Adrenal gland (tissue), 12 donors: ENCODE data around the gene GRID1. TPM values are rescaled to one million over a fixed set of nuclear protein-coding genes. Genes with fewer than 3 reads are reported as not detected.
"Not testable (repeated sequence)": the region's sequence is repeated elsewhere in the genome, so short reads cannot be mapped to it uniquely, and the experiment has no call there.

ENCODE experiments used
- DNase-seq, 7 donors: peaks; one replicate each; pipeline ENCODE4 v3.0.0-alpha.2; 2019 to 2020
- H3K27ac ChIP-seq, 5 donors: fragments of 200-600 bp; sonication (generic) in 4 of 5; 1 replicate in 3 of 5; 2 replicates in 2 of 5; pipeline versions ENCODE4 v1.5.1 to v1.8.0; 2016 to 2020; ENCODE audit warnings: mild to moderate bottlenecking in 1 of 5
- H3K27me3 ChIP-seq: fragments of 200-600 bp; 2 replicates; pipeline ENCODE4 v1.8.0; 2021
- H3K36me3 ChIP-seq, 2 donors: fragments of 200-600 bp; replicated peaks in 1 of 2; 1 replicate in 1 of 2; 2 replicates in 1 of 2; pipeline versions ENCODE4 v1.5.1 to v1.8.0; 2018 to 2022
- H3K4me1 ChIP-seq, 2 donors: fragments of 200-600 bp; replicated peaks in 1 of 2; 1 replicate in 1 of 2; 2 replicates in 1 of 2; pipeline versions ENCODE4 v1.5.1 to v1.8.0; 2018 to 2021
- H3K4me3 ChIP-seq, 4 donors: fragments of 200-600 bp; sonication (generic) in 3 of 4; one replicate each; pipeline ENCODE4 v1.5.1; 2016 to 2018
- H3K9me3 ChIP-seq, 3 donors: fragments of 200-600 bp; sonication (generic) in 1 of 3; replicated peaks in 1 of 3; 1 replicate in 2 of 3; 2 replicates in 1 of 3; pipeline versions ENCODE4 v1.5.1 to v1.8.0; 2016 to 2021
- CTCF ChIP-seq, 6 experiments: fragments of 450-650 bp in 4 of 6; fragments of 200-600 bp in 2 of 6; sonication (generic) in 1 of 6; IDR thresholded peaks; 1 replicate in 5 of 6; 2 replicates in 1 of 6; pipeline versions ENCODE4 v1.5.1 to v1.8.0; 2016 to 2021; ENCODE audit warnings: antibody characterized with exemption in 6 of 6, mild to moderate bottlenecking in 2 of 6, moderate library complexity in 1 of 6
- POLR2A ChIP-seq, 2 donors: fragments of 450-650 bp; IDR thresholded peaks; one replicate each; pipeline ENCODE4 v1.6.1; 2017; ENCODE audit warnings: antibody characterized with exemption in 2 of 2, mild to moderate bottlenecking in 2 of 2, moderate library complexity in 1 of 2
- WGBS, 4 donors: extraction: QIAGEN DNeasy Blood & Tissue Kit in 2 of 4; methylation state at CpG; one replicate each; pipeline versions ENCODE4 v1.1.5 to v1.1.7; 2013 to 2017; 5-methylcytosine and 5-hydroxymethylcytosine counted together
- intact Hi-C, 2 donors: fragments of 100-400 bp; cut with DNase I; formaldehyde crosslinking; loops; one replicate each; pipeline versions ENCODE4 v1.14.1 to v1.15.0; 2022 to 2023
- polyA plus RNA-seq, 3 donors: library from polyadenylated mRNA; stranded (reverse); fragments of 200-250 nt in 2 of 3; fragments of 350-450 nt in 1 of 3; fragmentation: Illumina TruSeq in 1 of 3; extraction: RNeasy Lipid Tissue Mini Kit (QIAGEN cat#74804) in 1 of 3; gene quantifications; one replicate each; pipeline ENCODE4 v1.2.3, GENCODE V29; 2013 to 2014
- total RNA-seq, 9 donors: library from RNA; depleted of rRNA in 4 of 9; stranded (reverse); fragments of >200 nt in 4 of 9; fragments of 120-200 nt in 1 of 9; fragmentation: NEBNext Ultra II Directional in 1 of 9; extraction: Animal tissue kit (Norgen Biotek cat#: 25700) in 1 of 9; gene quantifications; one replicate each; pipeline versions ENCODE4 v1.1.0 to v1.2.4, GENCODE V29; 2013 to 2023
- donor health status: healthy with polysubstance abuse.
- donor health status: Bipolar disorder and iron deficiency.
- donor health status: DM: yes; HTN: yes; CAD: no.
- donor health status: DM: no; HTN: no; CAD: no.
- donor health status: DM: no; HTN: no; CAD: no.
- donor health status: DM: yes; HTN: yes; CAD: no.

The GRID1 gene
- total and polyA plus RNA-seq, 12 donors = 2.2 to 8.0 (median 4.1) TPM

GRCh38 chr10:86391236-86391840, 24.7 kb upstream of the GRID1 start:
- TF ChIP-seq POLR2A (IDR thresholded peaks at IDR 0.05) (no peak), CTCF (IDR thresholded peaks at IDR 0.05) (no peak)
- no peak overlapping the region for H3K4me3 ChIP-seq
- peaks cover 14% of the 10 kb centered on the region for H3K27me3 ChIP-seq
- 73 to 87% (median 79%) methylated on average over 8 of the region's 8 CpGs for WGBS, 4 donors
- DNase-seq = peak in 1 of 7 donors; percentile 43
- H3K36me3 ChIP-seq = no peaks in the 10 kb centered on the region
- peaks cover 3 to 11% of the 10 kb centered on the region in 2 donors for H3K4me1 ChIP-seq
- no peaks in the 10 kb centered on the region for H3K9me3 ChIP-seq
- H3K27ac ChIP-seq = no peak overlapping the region
- intact Hi-C loops = no loop called here

DNA sequence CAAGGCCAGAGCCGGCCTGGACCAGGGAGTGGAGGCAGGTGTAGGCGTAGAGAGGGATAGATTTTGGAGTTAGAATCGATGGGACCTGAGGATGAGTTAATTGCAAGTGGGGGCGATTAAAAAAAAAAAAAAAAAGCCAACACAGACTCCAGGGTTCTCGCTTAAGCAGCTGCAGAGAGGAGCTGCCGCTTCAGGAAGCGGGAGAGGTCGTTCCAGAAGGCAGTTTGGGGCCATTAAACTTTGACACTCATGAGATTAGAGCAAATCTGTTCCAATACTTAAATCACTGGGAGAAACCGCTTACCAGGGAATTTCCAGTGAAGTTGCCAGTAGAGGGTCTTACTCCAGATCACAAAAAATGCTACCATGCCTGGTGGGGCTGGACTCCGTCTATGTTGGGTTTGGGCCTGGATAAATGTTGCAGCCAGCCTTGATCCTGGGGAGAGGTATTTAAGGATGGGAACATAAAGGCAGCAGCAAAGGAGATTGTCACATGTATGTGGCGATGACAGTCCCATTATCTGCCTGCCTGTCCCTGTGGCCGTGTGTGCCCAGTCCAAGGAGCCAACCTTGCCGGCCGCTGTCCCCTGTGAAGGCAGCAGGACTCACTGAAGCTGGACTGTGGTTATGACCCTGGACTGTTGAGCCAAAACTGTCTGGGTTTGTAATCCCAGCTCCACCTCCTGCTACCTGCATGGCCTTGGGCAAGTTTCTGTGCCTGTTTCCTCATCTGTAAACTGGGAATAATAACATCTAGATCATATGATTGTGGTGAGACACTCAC, 23.9 kb upstream of the GRID1 start:
- peaks cover 14% of the 10 kb centered on the region for H3K27me3 ChIP-seq
- DNase-seq = peak in 1 of 7 donors; percentile 38
- TF ChIP-seq POLR2A (IDR thresholded peaks at IDR 0.05) = no peak
- TF ChIP-seq CTCF (IDR thresholded peaks at IDR 0.05) = no peak
- H3K9me3 ChIP-seq = no peaks in the 10 kb centered on the region
- intact Hi-C loops = no loop called here
- H3K4me3 ChIP-seq = no peak overlapping the region
- 77 to 89% (median 87%) methylated on average over 12 to 14 of the region's 14 CpGs for WGBS, 4 donors
- peaks cover 3 to 11% of the 10 kb centered on the region in 2 donors for H3K4me1 ChIP-seq
- H3K36me3 ChIP-seq = no peaks in the 10 kb centered on the region
- no peak overlapping the region for H3K27ac ChIP-seq

GRCh38 chr10:86389441-86390193, 23.0 kb upstream of the GRID1 start:
- Histone ChIP-seq H3K27ac (no peak overlapping the region), H3K36me3 (no peaks in the 10 kb centered on the region), H3K4me1 (peaks cover 3 to 11% of the 10 kb centered on the region in 2 donors), H3K27me3 (peaks cover 14% of the 10 kb centered on the region), H3K4me3 (peak overlapping the region in 1 of 4 donors; percentile 47), H3K9me3 (no peaks in the 10 kb centered on the region)
- peak in 5 of 7 donors; percentile 46 to 56 (median 50) for DNase-seq
- TF ChIP-seq POLR2A (IDR thresholded peaks at IDR 0.05) (no peak), CTCF (IDR thresholded peaks at IDR 0.05) (no peak)
- intact Hi-C loops = no loop called here
- WGBS, 4 donors = 15 to 27% (median 15%) methylated on average over 29 to 53 of the region's 53 CpGs

DNA sequence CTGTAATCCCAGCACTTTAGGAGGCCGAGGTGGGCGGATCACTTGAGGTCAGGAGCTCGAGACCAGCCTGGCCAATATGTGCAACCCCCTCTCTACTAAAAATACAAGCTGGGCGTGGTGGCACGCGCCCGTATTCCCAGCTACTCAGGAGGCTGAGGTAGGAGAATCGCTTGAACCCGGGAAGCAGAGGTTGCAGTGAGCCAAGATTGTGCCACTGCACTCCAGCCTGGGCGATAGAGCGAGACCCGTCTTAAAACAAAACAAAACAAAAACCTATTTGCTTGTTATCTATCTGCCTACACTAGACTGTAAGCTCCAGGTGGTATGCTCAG, 22.5 kb upstream of the GRID1 start:
- intact Hi-C loops, H3K27ac ChIP-seq, H3K36me3 ChIP-seq, H3K9me3 ChIP-seq: not testable (repeated sequence)
- Histone ChIP-seq H3K4me3 (peak overlapping the region in 1 of 4 donors; percentile 47), H3K4me1 (peaks cover 3 to 11% of the 10 kb centered on the region in 2 donors), H3K27me3 (peaks cover 17% of the 10 kb centered on the region)
- peak in 1 of 7 donors; percentile 42 for DNase-seq
- WGBS, 4 donors = 34 to 53% (median 46%) methylated on average over 12 of the region's 12 CpGs
